Lung (tissue), 12 donors: ENCODE results near the gene ZBTB11. TPM values are rescaled to one million over a fixed set of nuclear protein-coding genes. Genes with fewer than 3 reads are reported as not detected.

Experiments used
- ATAC-seq: fragments of 200-7000 bp; cut with Tn5 transposase; one replicate; pipeline ENCODE4 v1.9.1; 2020; ENCODE audit warnings: moderate number of reproducible peaks; ENCODE audit not compliant: insufficient read depth, low FRiP score
- DNase-seq, 3 donors: peaks; one replicate each; pipeline ENCODE4 v3.0.0-alpha.2; 2013 to 2017
- H3K27ac ChIP-seq, 2 donors: one replicate each; pipeline ENCODE4 v1.5.1; 2013; ENCODE audit warnings: mild to moderate bottlenecking in 2 of 2, moderate library complexity in 2 of 2, control low read depth in 1 of 2, inconsistent platforms in 1 of 2, low read depth in 1 of 2, low read length in 1 of 2
- H3K27me3 ChIP-seq, 3 donors: one replicate each; pipeline ENCODE4 v1.5.1; 2013; ENCODE audit warnings: low read length in 2 of 3; ENCODE audit not compliant: control insufficient read depth in 3 of 3, insufficient read depth in 3 of 3
- H3K36me3 ChIP-seq, 4 donors: one replicate each; pipeline ENCODE4 v1.5.1; 2013; ENCODE audit warnings: low read length in 4 of 4, mild to moderate bottlenecking in 1 of 4, moderate library complexity in 1 of 4; ENCODE audit not compliant: control insufficient read depth in 4 of 4, insufficient read depth in 4 of 4
- H3K4me1 ChIP-seq, 5 donors: one replicate each; pipeline ENCODE4 v1.5.1; 2013; ENCODE audit warnings: low read length in 5 of 5, mild to moderate bottlenecking in 2 of 5, moderate library complexity in 1 of 5; ENCODE audit not compliant: control insufficient read depth in 5 of 5, insufficient read depth in 5 of 5
- H3K4me3 ChIP-seq: one replicate; pipeline ENCODE4 v1.5.1; 2013; ENCODE audit warnings: mild to moderate bottlenecking, control low read depth, moderate library complexity
- H3K9ac ChIP-seq, 2 donors: one replicate each; pipeline ENCODE4 v1.5.1; 2013; ENCODE audit warnings: low read length in 2 of 2, control low read depth in 1 of 2; ENCODE audit not compliant: insufficient read depth in 1 of 2
- H3K9me3 ChIP-seq, 4 donors: one replicate each; pipeline ENCODE4 v1.5.1; 2013; ENCODE audit warnings: low read length in 3 of 4, mild to moderate bottlenecking in 1 of 4, moderate library complexity in 1 of 4; ENCODE audit not compliant: control insufficient read depth in 4 of 4, insufficient read depth in 3 of 4
- CTCF ChIP-seq: IDR thresholded peaks from 2 replicates; pipeline ENCODE4 v1.5.1; 2012; ENCODE audit warnings: mild to moderate bottlenecking; ENCODE audit errors: control extremely low read depth, extremely low read depth
- WGBS, 2 donors: extraction: QIAGEN DNeasy Blood & Tissue Kit; methylation state at CpG; one replicate each; pipeline ENCODE4 v1.1.7; 2013; 5-methylcytosine and 5-hydroxymethylcytosine counted together
- polyA plus RNA-seq, 2 donors: library from polyadenylated mRNA; stranded (reverse); fragments of 200-250 nt; gene quantifications; one replicate each; pipeline ENCODE4 v1.2.1, GENCODE V29; 2013
- total RNA-seq, 2 donors: library from RNA; depleted of rRNA in 1 of 2; stranded (reverse); fragments of >200 nt in 1 of 2; gene quantifications; one replicate each; pipeline ENCODE4 v1.2.1, GENCODE V29; 2014 to 2021
- donor health status: control.
- donor health status: control.
- donor health status: Bipolar disorder and iron deficiency.
- donor health status: healthy.
- donor health status: DM: yes; HTN: yes; CAD: no.

ZBTB11 gene
- total and polyA plus RNA-seq, 4 donors, result 7.5 to 42.5 (median 11.8) TPM

GRCh38 chr3:101656651-101657050 lies 20.3 kb downstream of the ZBTB11 start:
- H3K4me3 ChIP-seq, result no peak overlapping the region
- TF ChIP-seq CTCF, result no peak
- no peak overlapping the region for H3K27ac ChIP-seq
- WGBS, 2 donors, result 96 to 98% methylated on average over 6 of the region's 6 CpGs
- peaks cover 25 to 58% (median 49%) of the 10 kb centered on the region in 4 donors for H3K36me3 ChIP-seq
- no peak overlapping the region for H3K9ac ChIP-seq
- no peaks in the 10 kb centered on the region for H3K9me3 ChIP-seq
- H3K27me3 ChIP-seq, result no peaks in the 10 kb centered on the region
- ATAC-seq (no peak), DNase-seq (no peak)
- no peaks in the 10 kb centered on the region for H3K4me1 ChIP-seq

- DNase-seq (no peak), ATAC-seq (no peak)
- WGBS, 2 donors, result 95 to 97% methylated on average over 1 of the region's 1 CpG
- H3K27ac ChIP-seq, result no peak overlapping the region
- H3K9me3 ChIP-seq, result no peaks in the 10 kb centered on the region
- peaks cover 13 to 25% (median 15%) of the 10 kb centered on the region in 4 donors for H3K36me3 ChIP-seq
- TF ChIP-seq CTCF, result no peak
- H3K27me3 ChIP-seq, result no peaks in the 10 kb centered on the region
- H3K9ac ChIP-seq, result no peak overlapping the region
- H3K4me3 ChIP-seq, result no peak overlapping the region
- H3K4me1 ChIP-seq, result peaks cover 0 to 6% (median 0%) of the 10 kb centered on the region in 5 donors
These were observed 30.2 kb downstream of the ZBTB11 start for GRCh38 chr3:101646726-101647125.

- H3K27me3 ChIP-seq, result no peaks in the 10 kb centered on the region
- DNase-seq, result peak in 2 of 3 donors; percentile 7
- no peak overlapping the region for H3K4me3 ChIP-seq
- no peak for TF ChIP-seq CTCF
- no peaks in the 10 kb centered on the region for H3K9me3 ChIP-seq
- WGBS, 2 donors, result 61 to 69% methylated on average over 6 of the region's 6 CpGs
- H3K27ac ChIP-seq, result no peak overlapping the region
- peaks cover 0 to 6% (median 0%) of the 10 kb centered on the region in 5 donors for H3K4me1 ChIP-seq
- peak; percentile 19 for ATAC-seq
- H3K36me3 ChIP-seq, result peaks cover 3 to 12% (median 7%) of the 10 kb centered on the region in 4 donors
- no peak overlapping the region for H3K9ac ChIP-seq
These were observed 32.9 kb downstream of the ZBTB11 start for GRCh38 chr3:101643861-101644613.
